Lower lobe of right lung (tissue), 2 donors: ENCODE results near the gene GALNT12. TPM values are rescaled to one million over a fixed set of nuclear protein-coding genes. Genes with fewer than 3 reads are reported as not detected.

Source experiments
- ATAC-seq, 2 donors: fragments of 200-7000 bp; cut with Tn5 transposase; one replicate each; pipeline ENCODE4 v1.9.1; 2020 to 2022; ENCODE audit warnings: mild to moderate bottlenecking in 2 of 2, moderate library complexity in 2 of 2
- DNase-seq: peaks from one replicate; pipeline ENCODE4 v3.0.0-alpha.2; 2020
- H3K27ac ChIP-seq: fragments of 200-600 bp; one replicate; pipeline ENCODE4 v1.8.0; 2022
- H3K27me3 ChIP-seq: fragments of 200-600 bp; one replicate; pipeline ENCODE4 v1.8.0; 2022; ENCODE audit warnings: low read depth
- H3K36me3 ChIP-seq: fragments of 200-600 bp; one replicate; pipeline ENCODE4 v1.8.0; 2022; ENCODE audit warnings: mild to moderate bottlenecking
- H3K4me1 ChIP-seq: fragments of 200-600 bp; one replicate; pipeline ENCODE4 v1.8.0; 2022
- H3K4me3 ChIP-seq: fragments of 200-600 bp; one replicate; pipeline ENCODE4 v1.8.0; 2022; ENCODE audit warnings: mild to moderate bottlenecking
- H3K9me3 ChIP-seq: fragments of 200-600 bp; one replicate; pipeline ENCODE4 v1.8.0; 2022
- intact Hi-C: fragments of 100-400 bp; cut with DNase I; formaldehyde crosslinking; loops from one replicate; pipeline ENCODE4 v1.11.0; 2022
- total RNA-seq: library from RNA; stranded (reverse); fragmentation: NEBNext Ultra II Directional; extraction: Animal tissue kit (Norgen Biotek cat#: 25700); gene quantifications from one replicate; pipeline ENCODE4 v1.2.1, GENCODE V29; 2021
- TF ChIP-seq, protein P1 (sequence below): fragments of 200-600 bp; IDR thresholded peaks from one replicate; pipeline ENCODE4 v1.8.0; 2022; ENCODE audit warnings: antibody characterized with exemption, mild to moderate bottlenecking
- donor health status: DM: no; HTN: yes; CAD: no; lungs with severe emphysema.

GALNT12 gene
- total RNA-seq, 1 donor from 2014 or later = 23.2 TPM

DNA sequence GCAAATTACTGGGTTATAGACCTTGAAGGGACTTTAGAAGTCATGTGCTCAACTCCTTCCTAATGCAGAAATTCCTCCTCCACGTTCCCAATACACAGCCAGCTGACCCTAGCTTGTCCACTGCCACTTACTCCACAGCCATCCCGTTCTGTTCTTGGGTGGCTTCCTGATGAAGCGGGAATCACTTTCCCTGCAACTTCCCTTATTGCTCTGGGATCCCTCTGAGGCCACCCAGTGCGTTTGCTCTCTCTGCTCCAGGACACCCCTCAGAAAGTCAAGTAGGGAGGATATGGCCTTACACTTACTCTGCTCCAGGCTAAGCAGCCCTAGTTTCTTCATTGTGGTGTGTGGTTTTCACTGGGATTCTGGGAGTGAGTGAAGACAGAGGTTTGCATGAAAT is 55.5 kb downstream of the GALNT12 start:
- TF ChIP-seq, protein P1, sequence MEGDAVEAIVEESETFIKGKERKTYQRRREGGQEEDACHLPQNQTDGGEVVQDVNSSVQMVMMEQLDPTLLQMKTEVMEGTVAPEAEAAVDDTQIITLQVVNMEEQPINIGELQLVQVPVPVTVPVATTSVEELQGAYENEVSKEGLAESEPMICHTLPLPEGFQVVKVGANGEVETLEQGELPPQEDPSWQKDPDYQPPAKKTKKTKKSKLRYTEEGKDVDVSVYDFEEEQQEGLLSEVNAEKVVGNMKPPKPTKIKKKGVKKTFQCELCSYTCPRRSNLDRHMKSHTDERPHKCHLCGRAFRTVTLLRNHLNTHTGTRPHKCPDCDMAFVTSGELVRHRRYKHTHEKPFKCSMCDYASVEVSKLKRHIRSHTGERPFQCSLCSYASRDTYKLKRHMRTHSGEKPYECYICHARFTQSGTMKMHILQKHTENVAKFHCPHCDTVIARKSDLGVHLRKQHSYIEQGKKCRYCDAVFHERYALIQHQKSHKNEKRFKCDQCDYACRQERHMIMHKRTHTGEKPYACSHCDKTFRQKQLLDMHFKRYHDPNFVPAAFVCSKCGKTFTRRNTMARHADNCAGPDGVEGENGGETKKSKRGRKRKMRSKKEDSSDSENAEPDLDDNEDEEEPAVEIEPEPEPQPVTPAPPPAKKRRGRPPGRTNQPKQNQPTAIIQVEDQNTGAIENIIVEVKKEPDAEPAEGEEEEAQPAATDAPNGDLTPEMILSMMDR = no peak
- intact Hi-C loops = loop anchor here (10.0 kb wide), 1 partner anchor 132 kb away; no protein-coding TSS in a partner anchor
- Histone ChIP-seq H3K36me3 (no peaks in the 10 kb centered on the region), H3K4me3 (no peak overlapping the region), H3K9me3 (no peaks in the 10 kb centered on the region), H3K27ac (no peak overlapping the region), H3K4me1 (peaks cover 18% of the 10 kb centered on the region), H3K27me3 (no peaks in the 10 kb centered on the region)
- DNase-seq (no peak), ATAC-seq (no peak)

DNA sequence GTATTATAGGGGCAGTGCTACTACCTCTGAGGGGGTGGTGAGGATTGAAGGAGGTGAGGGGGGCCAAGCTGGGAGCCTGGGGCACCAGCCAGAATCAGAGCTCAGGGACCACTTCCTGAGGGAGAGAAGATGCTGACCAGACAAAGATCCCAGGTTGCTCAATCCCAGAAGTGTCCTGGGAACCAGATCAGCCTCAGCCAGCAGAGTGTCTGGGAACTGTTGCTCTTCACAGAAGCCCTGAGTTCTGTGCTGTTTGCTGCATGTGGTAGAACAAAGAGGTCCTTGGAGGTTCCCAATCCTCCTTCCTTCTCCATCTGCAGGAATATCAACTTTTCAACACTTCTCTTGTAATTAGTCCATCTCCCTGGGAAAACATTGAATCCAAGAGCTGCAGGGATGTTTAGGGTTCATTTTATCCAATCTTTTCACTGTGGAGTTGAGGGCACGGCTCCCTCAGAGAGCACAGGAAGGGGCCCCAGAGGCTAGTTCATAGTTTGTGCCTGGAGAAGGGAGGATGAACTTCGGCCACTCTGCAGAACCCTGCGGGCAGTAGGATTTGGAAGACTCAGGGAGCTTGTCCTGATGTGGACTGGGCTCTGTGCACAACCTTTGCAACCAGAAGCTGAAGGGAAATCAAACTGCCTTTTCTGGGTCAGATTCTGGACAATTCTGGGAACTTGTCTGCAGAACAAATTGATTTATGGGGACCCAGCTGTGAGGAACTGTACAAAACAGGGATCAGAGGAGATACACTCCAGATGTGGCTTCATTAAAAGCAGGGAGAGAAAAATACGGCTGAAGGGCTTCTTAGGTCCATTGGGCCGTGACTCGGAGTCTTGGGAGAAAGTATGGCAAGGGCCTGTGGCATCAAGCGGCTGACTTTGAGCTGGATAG is 57.1 kb downstream of the GALNT12 start:
- ATAC-seq = no peak
- no peaks in the 10 kb centered on the region for H3K36me3 ChIP-seq
- intact Hi-C loops = loop anchor here (10.0 kb wide), 1 partner anchor 130 kb away; no protein-coding TSS in a partner anchor

DNA sequence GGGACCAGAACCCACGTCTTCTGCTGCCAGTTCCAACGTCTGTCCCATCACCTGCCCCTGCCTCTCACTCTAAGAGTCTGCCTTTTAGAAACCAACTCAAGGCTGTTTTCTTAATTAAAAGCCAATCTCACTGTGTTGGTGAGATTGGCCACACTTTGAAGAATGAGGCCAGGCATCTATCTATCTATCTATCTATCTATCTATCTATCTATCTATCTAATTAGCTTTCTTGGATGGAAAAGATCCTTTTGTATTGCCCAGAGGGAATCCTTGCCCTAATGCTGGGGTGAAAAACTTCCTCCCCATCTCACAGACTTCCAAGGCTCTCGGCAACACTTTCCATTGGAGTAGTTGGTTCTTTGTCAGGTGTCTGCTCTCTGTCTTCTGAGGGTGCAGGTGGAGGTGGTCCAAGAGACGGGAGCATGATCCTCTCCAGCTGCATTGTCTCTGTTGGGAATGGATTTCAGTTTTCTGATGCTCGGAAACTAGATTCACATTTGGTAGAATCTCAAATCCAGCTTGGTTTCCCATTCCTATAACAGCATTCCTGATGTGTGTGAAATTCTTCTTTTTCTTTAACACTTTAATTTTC is 57.9 kb downstream of the GALNT12 start:
- Histone ChIP-seq H3K4me1 (peaks cover 21% of the 10 kb centered on the region), H3K9me3 (no peaks in the 10 kb centered on the region), H3K4me3 (no peak overlapping the region), H3K27ac (no peak overlapping the region), H3K36me3 (no peaks in the 10 kb centered on the region), H3K27me3 (no peaks in the 10 kb centered on the region)
- ATAC-seq = no peak
- TF ChIP-seq, protein P1 = no peak
- DNase-seq = no peak
- intact Hi-C loops = loop anchor here (10.0 kb wide), 1 partner anchor 129 kb away; no protein-coding TSS in a partner anchor

More for the DNA sequence above, 57.1 kb downstream of the GALNT12 start:
- no peak overlapping the region for H3K4me3 ChIP-seq
- TF ChIP-seq, protein P1 = no peak
- DNase-seq = no peak
- H3K27ac ChIP-seq = no peak overlapping the region
- H3K27me3 ChIP-seq = no peaks in the 10 kb centered on the region
- H3K4me1 ChIP-seq = peaks cover 21% of the 10 kb centered on the region
- H3K9me3 ChIP-seq = no peaks in the 10 kb centered on the region

DNA sequence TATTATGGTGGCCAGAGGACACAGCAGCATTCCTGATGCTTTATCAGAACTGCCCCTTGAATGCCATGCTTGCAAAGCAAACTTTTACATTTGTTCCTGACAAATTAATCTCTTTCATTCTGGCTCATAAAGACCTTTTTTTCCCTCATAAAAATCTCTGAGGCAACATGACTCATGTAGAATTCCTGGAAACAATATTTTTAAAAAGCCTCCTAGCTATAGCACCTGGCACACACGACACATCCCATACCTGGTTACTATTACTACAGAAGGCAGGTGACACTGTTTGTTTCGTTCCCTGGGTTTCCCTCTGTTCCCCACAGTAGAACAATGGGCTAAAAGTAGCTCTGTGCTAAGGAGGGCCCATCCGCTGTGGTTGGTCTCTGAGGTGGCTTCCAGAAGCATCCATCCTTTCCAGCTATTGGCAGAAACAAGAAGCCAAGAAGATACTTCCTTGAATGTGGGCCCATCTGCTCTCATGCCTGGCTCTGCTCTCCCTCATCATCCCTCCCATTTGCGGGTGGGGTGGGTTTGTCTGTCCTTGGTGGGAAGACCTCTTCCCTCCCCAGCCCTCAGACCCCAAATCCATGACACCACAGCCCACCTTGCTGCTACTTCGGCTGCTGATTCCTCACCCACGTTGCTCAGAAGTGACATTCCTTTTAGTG is 59.1 kb downstream of the GALNT12 start:
- peaks cover 17% of the 10 kb centered on the region for H3K4me1 ChIP-seq
- H3K9me3 ChIP-seq = no peaks in the 10 kb centered on the region
- no peaks in the 10 kb centered on the region for H3K27me3 ChIP-seq
- no peak for ATAC-seq
- H3K4me3 ChIP-seq = no peak overlapping the region
- no peaks in the 10 kb centered on the region for H3K36me3 ChIP-seq
- TF ChIP-seq, protein P1 = no peak
- intact Hi-C loops = loop anchor here (10.0 kb wide), 1 partner anchor 128 kb away; no protein-coding TSS in a partner anchor
- peak overlapping the region; percentile 31 for H3K27ac ChIP-seq
- DNase-seq = no peak

DNA sequence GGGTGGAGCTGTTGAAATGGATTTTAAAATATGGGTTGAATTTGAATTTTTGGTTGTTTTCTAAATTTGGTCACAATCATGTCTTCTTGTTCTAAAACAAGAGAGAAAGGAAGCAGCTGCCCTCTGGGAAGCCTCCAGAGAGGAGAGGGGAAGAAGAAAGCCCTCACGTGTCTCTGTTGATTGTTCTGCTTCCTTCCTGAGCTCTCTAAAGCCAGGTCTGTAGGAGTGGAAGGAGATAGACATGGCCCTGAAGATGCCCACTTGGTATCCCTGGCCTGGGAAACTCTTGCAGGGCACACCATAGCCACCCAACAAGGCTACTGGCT is 59.6 kb downstream of the GALNT12 start:
- peak overlapping the region; percentile 31 for H3K27ac ChIP-seq
- no peaks in the 10 kb centered on the region for H3K36me3 ChIP-seq
- intact Hi-C loops = loop anchor here (10.0 kb wide), 1 partner anchor 128 kb away; no protein-coding TSS in a partner anchor

More for the DNA sequence above, 59.6 kb downstream of the GALNT12 start:
- Histone ChIP-seq H3K27me3 (no peaks in the 10 kb centered on the region), H3K4me1 (peaks cover 17% of the 10 kb centered on the region), H3K9me3 (no peaks in the 10 kb centered on the region), H3K4me3 (no peak overlapping the region)
- DNase-seq (no peak), ATAC-seq (peak in 1 of 2 donors; percentile 4)
- TF ChIP-seq, protein P1 = no peak
